IPS-NIHi7 (cell line): ENCODE measurements around the gene SNPH.

Experiments
- DNase-seq: peaks from one replicate; pipeline ENCODE4 v3.0.0; 2012; ENCODE audit warnings: mixed read lengths; ENCODE audit errors: extremely low spot score

The SNPH gene

DNA sequence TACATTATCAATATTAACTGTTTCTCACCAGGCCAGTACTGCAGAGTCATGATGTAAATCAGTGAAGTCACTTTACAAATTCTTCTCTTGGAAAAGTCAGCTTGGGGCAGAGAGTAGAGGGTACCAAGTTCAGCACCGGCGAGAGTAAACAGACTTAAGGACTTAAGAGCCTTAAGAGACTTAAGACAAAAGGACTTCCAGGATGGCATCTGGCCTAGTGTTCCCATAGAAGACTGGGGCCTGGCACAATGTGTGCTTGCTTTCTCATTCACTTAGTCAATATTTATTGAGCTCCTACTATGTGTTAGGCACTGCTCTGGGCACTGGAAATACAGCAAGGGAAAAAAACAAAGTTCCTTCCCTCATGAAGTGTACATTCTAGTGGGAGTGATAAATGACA, 1.4 kb upstream of the SNPH start:
- DNase-seq: no peak

DNA sequence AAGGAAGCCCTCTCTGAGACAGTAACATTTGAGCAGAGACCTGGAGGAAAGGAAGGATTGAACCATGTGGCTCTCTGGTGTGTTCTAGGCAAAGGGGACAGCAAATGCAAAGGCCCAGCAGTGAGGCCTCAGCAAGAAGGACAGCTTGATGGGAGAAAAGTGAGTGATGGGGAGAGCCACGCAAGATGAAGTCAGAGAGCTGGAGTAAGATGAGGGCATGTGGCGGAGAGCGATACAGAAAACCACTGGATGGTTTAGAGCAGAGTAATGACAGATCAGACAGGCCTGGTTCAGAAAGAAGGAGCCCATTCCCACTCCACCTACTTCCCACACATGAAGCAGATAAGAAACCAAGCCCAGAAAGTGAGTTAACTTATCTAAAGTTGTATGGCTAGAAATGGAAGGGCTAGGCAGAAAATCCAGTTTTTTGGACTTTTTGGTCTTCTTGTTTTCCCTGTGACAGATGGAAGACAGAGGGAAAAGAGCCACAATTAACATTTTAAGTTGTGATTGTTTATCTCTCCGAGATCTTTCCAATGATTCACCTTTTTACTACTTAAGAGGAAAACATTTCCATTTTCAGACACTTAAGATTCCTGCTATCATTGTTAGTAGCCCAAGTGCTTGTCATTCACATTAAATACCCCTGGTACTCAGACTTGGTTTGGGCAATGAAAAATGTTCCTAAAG, 723 bp upstream of the SNPH start:
- no peak for DNase-seq

DNA sequence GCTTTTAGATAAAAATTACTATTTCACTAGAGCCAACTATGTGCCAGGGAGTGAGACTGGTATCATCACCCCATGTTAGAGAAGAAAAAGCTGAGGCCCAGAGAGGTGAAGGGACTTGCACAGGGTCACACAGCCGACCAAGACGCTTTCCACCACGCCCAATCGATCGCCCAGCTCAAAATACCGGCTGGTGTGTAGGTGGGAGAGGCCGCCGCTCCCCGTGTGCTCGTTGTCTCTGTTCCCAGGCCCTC, 253 bp upstream of the SNPH start:
- no peak for DNase-seq

DNA sequence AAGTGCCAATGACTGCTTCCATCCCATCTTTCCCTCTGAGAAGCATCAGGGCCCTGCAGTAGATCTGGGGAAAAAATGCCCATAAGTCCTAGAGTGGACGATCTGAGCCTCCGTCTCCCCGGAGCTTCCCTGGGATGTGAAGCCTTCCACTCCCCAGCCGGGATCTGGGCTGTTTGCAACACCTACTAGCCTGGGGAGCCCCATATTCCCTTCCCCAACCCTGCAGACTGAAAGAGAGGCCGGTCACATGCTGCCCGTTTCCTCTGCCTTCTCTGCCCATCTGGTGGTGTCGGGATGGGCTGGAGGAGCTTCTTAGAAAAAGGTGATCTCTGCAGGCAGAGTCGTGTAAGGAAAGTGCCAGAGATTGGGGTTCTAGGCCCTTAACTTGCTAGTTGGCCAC, 1.1 kb downstream of the SNPH start:
- DNase-seq: no peak

DNA sequence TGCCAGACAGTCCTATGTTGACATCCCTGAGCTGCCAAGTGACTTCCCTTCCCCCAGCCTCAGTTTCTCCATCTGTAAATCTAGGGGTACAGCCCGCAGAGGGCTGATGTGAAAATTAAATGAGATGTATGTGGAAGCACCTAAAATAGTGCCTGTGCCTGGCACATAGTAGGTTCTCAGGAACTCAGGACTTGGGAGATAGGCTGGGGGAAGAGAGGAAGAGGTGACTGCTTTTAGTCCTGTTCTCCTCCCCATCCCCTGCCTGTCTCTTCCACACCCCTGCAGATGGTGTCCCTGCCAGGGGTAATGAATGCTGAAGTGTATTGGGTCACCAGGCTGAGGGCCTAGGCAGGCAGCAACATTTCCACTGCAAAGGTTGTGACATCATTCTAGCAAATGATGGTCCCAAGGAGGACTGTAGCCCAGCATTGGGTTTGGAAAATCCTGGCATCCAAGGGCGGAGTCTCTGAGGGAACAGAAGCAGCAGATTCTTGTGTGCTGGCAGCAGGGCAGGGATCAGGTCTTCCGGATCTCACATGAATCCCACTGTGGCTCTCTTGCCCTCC, 1.8 kb downstream of the SNPH start:
- DNase-seq: no peak

DNA sequence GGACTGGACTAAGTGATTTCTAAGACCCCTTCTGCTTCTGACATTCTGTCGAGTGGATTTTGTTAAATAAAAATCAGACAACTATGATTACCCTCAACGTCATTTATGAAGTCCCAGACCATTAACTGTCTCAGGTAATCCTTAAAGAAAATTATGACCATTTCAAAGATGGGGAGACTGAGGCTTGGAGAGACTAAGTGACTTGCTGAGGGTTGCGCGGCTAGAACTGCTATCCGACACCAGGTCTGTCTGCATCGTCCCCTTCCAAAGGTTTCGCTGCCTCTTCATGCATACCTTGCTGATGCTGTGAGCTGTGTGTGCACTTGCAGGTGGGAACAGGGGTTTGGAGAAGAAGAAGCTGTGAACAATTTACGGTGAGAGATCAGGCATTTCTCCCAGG, 3.1 kb downstream of the SNPH start:
- DNase-seq: no peak

DNA sequence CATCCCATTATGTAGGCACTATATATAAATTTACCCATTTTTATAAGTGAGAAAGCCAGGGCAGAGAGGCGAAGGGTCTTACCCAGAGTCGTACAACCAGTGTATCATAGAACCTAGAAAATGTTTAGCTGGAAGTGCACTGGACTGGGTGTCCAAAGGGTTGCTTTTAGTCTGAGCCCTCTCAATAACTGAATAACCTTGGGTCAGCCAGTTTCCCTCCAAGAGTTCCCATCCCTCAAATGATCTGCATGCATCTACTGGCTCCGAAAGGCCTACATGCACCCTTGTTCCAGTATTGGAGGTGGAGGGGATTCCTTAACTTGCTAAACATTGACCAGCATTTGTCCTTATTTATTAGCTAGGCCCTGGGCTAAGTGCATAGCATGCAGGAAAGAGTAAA, 3.8 kb downstream of the SNPH start:
- no peak for DNase-seq

DNA sequence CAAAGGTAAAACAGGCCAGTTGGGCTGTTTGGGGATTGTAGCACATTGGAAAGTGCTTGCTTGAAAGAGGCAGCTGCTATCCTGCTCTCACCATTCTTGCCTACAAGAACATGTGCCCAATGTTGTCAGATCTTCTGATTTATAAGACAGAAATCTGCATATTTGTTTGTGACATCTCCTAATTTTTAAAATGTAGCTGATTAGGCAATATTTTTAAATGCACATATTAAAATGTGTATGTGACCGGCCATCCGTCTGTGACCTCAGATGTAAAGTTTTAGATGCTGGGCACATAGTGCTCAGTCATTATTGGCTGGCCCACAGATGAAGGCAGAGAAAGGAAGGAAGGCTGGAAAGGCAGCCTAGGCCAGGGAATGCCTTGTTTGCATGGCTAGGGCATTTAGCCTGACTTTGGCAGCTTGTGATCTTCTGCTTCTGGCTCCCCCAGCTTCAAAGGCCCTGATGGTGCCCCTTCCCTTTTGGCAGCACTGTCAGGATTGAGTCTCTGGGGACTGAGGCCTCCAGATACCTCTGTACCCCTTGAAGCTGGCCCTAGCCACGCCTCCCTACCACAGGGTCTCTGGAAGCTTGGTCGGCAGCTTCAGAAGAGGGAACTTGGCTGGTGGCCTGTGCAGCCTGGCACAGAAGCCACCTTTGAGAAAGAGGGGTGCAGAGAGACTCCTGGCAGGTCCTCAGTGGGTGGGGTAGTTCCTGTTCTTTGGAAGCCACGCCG, 6.4 kb downstream of the SNPH start:
- DNase-seq: peak; percentile 3

DNA sequence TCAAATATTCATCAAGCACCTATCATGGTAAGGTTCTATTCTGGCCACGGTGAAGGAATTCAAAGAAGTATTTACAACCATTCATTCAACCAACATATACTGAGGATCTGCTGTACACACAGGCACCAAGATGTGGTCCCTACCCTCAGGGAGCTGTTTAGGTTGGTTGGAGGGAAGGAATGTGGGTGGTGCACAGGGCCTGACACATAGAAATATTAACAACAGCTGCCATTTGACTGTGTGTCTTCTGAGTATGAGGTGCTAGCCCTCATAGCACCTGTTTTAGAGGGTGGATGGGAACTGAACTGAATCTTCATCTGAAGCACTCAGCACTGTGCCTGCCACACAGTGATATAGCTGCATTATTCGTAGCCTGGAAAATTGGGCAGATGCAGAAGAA, 7.3 kb downstream of the SNPH start:
- DNase-seq: no peak

DNA sequence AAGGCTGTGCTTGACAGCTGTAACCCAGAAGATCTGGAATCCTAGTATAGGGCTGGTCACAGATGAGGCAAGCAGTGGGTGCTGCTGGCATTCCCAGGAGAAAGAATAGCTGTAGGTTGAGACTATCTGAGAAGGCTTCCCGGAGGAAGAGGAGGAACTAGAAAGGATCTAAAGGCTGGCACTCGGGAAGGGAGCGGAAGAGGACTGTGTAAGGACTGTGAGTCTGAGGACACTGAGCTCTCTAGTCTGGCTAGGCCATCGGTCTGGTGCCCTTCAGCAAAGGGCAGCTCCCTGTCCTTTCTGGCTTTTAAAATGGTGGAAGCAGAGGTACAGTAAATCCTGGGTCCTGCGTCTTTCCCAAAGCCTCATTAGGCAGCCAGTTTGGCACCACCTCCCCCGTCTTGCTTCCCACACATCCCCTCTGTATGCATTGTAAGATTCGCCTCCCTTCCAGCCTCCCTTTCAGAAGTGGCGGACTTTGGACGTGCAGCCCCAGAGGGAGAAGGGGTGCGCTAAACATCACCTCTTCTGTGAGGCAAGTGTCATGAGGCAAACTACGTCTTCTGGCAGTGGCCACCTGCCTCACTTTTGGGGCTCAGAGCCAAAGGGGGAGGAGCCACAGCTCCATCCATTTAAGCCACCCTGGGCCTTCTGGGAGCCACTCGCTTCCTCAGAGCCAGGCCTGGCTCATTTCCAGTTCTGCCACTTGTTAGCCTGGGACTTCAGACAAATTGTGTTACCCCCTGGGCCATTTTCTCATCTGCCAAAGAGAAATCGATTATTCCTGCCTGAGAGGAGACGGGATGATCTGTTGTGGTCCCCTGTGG, 8.6 kb downstream of the SNPH start:
- peak; percentile 9 for DNase-seq

DNA sequence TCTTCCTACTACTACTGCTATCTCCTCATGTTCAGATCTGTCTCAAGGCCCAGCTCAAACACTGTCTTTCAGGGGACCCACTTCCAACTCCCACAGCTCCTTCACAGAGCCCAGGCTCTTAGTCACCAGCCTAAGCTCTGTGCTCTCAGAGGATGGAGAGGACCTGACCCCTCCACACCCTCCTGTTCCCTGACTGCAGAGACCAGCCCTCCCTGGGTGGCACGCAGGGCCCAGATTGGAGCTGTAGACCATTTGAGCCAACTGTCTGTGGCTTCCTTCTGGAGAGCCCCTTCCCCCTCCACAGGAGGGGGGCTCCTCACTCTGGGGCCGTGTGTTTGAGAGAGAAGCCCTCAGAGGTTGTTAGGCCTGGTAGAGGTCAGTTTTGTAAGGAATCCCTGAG, 9.8 kb downstream of the SNPH start:
- DNase-seq: peak; percentile 5

DNA sequence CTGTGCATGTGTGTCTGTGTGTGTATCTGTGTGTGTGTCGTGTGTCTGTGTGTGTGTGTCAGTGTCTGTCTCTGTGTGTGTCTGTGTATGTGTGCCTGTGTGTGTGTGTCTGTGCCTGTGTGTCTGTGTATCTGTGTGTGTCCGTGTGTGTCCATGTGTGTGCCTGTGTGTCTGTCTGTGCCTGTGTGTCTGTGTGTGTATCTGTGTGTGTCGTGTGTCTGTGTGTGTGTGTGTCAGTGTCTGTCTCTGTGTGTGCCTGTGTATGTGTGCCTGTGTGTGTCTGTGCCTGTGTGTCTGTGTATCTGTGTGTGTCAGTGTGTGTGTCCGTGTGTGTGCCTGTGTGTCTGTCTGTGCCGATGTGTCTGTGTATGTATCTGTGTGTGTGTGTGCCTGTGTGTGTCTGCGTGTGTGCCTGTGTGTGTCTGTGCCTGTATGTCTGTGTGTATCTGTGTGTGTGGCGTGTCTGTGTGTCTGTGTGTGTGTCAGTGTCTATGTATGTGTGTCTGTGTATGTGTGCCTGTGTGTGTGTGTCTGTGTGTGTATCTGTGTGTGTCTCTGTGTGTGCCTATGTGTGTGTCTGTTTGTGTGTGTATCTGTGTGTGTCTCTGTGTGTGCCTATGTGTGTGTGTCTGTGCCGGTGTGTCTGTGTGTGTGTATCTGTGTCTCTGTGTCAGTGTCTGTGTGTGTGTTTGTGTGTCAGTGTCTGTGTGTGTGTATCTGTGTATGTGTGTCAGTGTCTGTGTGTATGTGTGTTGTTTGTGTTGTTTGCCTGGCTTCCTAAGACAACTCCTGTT, 11.6 kb downstream of the SNPH start:
- DNase-seq: no peak

DNA sequence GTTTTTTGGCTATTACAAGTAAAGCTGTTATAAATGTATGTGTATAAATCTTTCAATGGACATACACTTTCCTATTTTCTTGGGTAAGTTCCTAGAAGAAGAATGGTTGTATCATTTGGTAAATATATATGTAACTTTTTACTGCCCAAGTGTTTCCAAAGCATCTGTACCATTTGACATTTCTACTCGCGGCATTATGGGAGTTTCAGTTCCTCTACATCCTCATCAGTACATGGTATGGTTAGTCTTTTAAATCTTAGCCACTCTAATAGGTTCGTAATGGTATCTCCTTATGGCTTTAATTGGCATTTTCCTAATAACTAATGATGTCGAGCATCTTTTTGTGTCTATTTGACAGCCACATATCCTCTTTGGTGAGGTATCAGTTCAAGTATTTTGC, 12.9 kb downstream of the SNPH start:
- no peak for DNase-seq

DNA sequence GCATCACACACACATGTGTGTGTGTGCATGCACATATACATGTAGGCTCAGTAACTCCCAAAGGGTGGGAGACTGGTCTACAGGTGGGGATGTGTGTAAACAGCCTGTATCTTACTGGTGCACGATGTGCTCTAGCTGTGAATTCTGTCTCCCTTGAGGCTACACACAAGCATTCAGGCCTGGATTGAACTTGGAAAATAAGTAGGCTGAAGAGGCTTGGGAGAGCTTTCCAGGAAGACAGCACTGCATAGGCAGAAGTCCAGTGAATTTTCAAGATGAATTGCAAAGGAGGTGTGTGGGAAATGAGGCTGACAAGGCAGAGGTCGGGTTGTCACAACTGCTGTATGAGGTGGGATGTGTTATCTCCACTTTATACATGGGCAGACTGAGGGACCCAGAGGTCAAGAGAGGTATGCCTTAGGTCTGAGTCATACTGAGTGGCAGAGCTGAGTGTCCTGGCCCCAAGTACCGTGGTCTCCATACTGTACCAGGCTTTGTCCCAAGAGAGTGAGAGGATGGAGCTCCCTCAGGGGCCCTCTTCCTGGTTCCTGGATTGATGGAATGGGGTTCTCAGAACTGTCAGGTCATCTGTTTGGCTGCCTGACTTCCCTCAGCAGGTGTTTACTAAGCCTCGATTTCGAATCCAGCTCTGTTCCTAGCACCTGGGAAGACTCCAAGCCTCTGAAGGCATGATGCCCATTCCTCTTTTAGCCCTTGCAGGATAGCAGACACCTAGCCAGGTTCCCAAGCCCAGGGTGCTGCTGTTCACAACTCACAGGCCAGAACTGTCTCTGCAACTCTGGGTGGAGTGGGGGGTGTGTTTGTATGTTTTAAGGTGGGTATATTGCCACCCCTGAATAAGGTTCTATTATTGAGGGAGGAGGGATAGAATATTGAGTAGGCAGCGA, 14.4 kb downstream of the SNPH start:
- DNase-seq: no peak

DNA sequence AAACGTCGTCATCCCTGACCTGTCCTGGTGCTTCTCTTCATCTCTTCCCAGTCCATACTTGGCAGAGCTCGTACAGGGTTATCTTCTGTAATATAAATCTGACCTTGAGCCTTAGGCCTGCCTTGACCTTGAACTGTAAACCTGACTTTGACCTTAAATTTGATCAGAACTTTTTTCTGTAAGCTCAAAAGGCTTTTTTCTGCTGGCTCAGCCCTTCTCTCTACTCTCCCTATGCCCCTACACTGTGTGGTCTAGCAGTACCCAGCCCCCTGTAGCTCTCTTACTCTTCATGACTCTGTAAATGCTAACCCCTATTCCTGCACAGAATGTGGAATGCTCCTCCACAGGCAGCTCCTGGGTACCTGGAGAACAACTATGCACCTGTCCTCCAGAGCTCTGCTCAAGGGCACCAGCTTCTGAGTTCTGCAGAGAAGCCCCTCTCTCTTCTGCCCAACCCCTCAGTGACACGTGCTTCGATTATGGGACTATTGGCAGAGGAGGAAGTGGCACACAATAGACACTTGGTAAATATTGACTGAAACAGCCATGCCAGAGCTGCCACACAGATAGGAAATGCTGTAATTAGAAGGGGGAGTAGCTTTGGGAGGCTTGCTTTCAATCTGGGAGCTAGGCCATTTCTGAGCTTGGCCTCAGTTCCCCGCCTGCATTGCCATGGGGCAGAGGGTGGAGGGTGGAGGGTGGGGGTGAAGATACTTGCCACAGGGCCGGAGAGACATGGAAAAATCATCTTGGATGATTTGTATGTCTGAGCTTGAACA, 15.4 kb downstream of the SNPH start:
- DNase-seq: no peak

DNA sequence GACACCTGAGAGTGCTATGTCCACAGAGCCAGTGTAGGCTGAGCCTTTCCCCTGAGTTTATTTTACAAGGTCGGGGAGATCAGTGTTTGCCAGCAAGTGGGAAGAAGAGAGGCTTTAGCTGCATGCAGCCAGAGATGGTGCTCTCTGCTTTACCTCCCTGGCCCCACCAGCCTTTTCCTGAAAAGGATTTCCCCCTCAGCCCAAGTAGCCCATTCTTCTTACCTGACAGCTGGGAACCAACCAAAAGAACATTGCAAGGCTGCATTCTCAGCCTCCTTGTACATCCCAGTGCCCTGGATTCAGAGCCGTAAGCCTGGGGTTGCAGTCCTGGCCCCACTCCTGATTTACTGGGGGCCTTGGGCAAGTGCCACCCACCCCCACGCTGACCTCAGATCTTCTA, 16.9 kb downstream of the SNPH start:
- no peak for DNase-seq

DNA sequence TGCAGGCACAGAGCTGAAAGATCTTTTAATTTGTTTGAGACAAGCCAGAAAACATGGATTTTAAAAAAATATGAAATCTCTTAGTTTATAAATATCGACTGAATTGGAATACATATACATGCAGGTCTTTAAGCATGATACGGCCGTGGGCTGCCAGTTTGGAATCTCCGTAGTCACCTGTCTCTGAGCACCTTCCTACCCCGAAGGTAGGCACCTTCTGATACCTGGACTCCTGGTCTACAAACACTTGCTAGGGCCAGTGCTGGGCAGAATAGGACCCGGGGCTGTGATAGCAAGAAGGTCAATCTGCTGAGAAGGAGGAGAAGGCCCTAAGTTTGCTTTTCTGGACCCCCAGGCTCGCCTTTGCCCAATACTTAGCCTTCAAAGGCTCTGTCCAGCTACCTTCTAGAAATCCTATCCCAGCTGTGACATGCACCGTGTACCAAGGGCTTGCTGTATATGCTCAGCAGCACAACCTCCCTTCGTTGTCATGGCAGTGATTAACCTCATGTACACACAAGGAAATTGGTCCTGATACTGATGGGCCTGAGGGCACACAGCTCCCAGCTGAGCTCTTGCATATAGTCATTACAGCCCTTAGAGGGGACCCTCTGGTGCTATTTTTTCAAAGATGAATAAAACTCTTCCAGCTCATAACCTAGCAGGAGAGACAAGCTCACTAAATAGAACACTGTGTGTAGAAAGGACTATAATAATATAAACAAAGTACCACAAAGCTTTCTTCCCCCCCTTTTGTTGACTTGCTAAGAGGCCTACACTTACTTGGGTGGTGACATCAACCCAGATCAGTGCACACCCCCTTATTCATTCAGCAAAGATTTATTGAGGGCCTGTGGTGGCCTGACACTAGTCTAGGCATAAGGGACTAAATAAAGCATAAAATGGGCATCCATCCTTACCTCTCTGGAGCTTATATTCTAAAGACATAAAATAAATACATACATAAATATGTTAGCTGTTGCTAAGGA, 17.7 kb downstream of the SNPH start:
- DNase-seq: no peak

DNA sequence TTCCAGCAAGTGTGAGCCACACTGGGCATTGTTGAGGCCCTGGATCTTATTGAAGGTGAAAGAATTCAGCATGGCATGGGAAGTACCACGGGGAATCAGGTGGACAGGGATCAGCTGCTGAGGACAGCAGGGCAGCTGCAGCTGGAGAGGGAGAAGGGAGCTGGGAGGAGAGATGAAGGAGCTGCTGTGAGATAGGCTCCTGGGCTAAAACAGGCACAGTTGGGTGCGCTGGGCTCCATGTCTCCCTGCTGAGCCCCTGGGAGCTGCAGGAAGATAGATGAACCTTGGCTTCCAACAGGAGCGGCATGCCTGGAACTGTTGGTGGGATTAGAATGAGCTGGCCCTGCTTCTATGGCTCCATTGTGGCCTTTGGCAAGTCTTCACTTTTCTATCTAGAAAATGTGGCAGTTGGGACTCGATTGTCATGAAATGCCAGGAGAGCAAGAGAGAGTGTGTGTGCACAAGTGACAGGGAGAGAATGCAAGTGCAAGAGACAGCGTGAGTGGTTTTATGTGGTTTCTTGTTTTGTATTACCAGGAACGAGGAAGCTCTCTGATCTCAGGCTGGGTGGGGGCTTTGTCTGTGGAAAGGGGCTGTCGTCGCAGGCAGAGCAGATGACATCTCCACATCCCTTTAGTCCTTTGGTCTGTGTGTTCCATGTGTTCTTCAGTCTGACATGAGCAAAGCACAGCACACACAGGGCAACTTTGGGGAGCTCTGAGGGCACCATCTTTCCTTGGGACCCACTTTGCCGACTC, 20.4 kb downstream of the SNPH start:
- no peak for DNase-seq
